ENCODE measurements around the gene SDF2. TPM values are rescaled to one million over a fixed set of nuclear protein-coding genes. Genes with fewer than 3 reads are reported as not detected.
A peak's percentile ranks its signal among the peaks of the same experiment; 100 is the strongest.

SDF2 gene
- 10 to 100 TPM; 52.3 to 53.1 TPM for total RNA-seq

GRCh38 chr17:28661635-28662526, at the start of gene SDF2, which contains the start of gene SUPT6H:
TSS of gene SDF2 (minus strand) at chr17:28661906. CDS start at chr17:28661876, 30 bp downstream.
TSS of gene SUPT6H (plus strand) at chr17:28662205. CDS start at chr17:28673402, 11,197 bp downstream.
- DNase-seq (ENCODE audit: low spot score) (peak; percentile 76), ATAC-seq (ENCODE audit: insufficient number of reproducible peaks, low FRiP score, low read depth) (peak; percentile 87)

GRCh38 chr17:28710861-28711722, 49.4 kb upstream of the SDF2 start:
- ATAC-seq (ENCODE audit: insufficient number of reproducible peaks, low FRiP score, low read depth) (peak; percentile 83), DNase-seq (ENCODE audit: low spot score) (peak; percentile 47)
- no peaks in the 10 kb centered on the region for H3K27me3 ChIP-seq (replicated peaks; ENCODE audit: insufficient read depth)
- peaks cover 20% of the 10 kb centered on the region for H3K36me3 ChIP-seq
- peak overlapping the region; percentile 85 to 91 for H3K27ac ChIP-seq
- peak overlapping the region; percentile 86 for H3K4me3 ChIP-seq
- H3K9me3 ChIP-seq, result no peaks in the 10 kb centered on the region
- TF ChIP-seq CTCF (IDR thresholded peaks at IDR 0.05), result no peak
- peaks cover 8 to 29% of the 10 kb centered on the region in 2 donors for H3K4me1 ChIP-seq (ENCODE audit: control insufficient read depth in 1 of 2, low read depth in 2 of 2)

More at GRCh38 chr17:28661635-28662526, at the start of gene SDF2, which contains the start of gene SUPT6H:
- Histone ChIP-seq H3K4me1 (ENCODE audit: control insufficient read depth in 1 of 2, low read depth in 2 of 2) (peaks cover 17 to 38% of the 10 kb centered on the region in 2 donors), H3K9me3 (no peaks in the 10 kb centered on the region), H3K36me3 (peaks cover 11% of the 10 kb centered on the region), H3K27me3 (replicated peaks; ENCODE audit: insufficient read depth) (no peaks in the 10 kb centered on the region), H3K27ac (peak within 1 kb of the TSS; percentile 95 to 98), H3K4me3 (peak within 1 kb of the TSS; percentile 81)
- no peak for TF ChIP-seq CTCF (IDR thresholded peaks at IDR 0.05)

- DNase-seq (ENCODE audit: low spot score), result no peak
- Histone ChIP-seq H3K4me3 (no peak overlapping the region), H3K27ac (no peak overlapping the region), H3K27me3 (replicated peaks; ENCODE audit: insufficient read depth) (no peaks in the 10 kb centered on the region), H3K36me3 (peaks cover 6% of the 10 kb centered on the region), H3K9me3 (no peaks in the 10 kb centered on the region), H3K4me1 (ENCODE audit: control insufficient read depth in 1 of 2, low read depth in 2 of 2) (peaks cover 4 to 16% of the 10 kb centered on the region in 2 donors)
- TF ChIP-seq CTCF (IDR thresholded peaks at IDR 0.05), result no peak
- ATAC-seq (ENCODE audit: insufficient number of reproducible peaks, low FRiP score, low read depth), result no peak
Observed at GRCh38 chr17:28707339-28707720, 45.6 kb upstream of the SDF2 start.

GRCh38 chr17:28706471-28707338, 45.0 kb upstream of the SDF2 start:
- ATAC-seq (ENCODE audit: insufficient number of reproducible peaks, low FRiP score, low read depth), result no peak
- no peak for TF ChIP-seq CTCF (IDR thresholded peaks at IDR 0.05)

More at GRCh38 chr17:28706471-28707338, 45.0 kb upstream of the SDF2 start:
- Histone ChIP-seq H3K4me3 (no peak overlapping the region), H3K27ac (no peak overlapping the region), H3K4me1 (ENCODE audit: control insufficient read depth in 1 of 2, low read depth in 2 of 2) (peaks cover 4 to 10% of the 10 kb centered on the region in 2 donors), H3K27me3 (replicated peaks; ENCODE audit: insufficient read depth) (no peaks in the 10 kb centered on the region), H3K9me3 (no peaks in the 10 kb centered on the region), H3K36me3 (peaks cover 10% of the 10 kb centered on the region)
- DNase-seq (ENCODE audit: low spot score), result no peak

Measured in thoracic aorta (tissue), 2 donors.